ENCODE data around the gene CKB.
"Not testable (repeated sequence)": the region's sequence is repeated elsewhere in the genome, so short reads cannot be mapped to it uniquely, and the experiment has no call there.

CKB gene

DNA sequence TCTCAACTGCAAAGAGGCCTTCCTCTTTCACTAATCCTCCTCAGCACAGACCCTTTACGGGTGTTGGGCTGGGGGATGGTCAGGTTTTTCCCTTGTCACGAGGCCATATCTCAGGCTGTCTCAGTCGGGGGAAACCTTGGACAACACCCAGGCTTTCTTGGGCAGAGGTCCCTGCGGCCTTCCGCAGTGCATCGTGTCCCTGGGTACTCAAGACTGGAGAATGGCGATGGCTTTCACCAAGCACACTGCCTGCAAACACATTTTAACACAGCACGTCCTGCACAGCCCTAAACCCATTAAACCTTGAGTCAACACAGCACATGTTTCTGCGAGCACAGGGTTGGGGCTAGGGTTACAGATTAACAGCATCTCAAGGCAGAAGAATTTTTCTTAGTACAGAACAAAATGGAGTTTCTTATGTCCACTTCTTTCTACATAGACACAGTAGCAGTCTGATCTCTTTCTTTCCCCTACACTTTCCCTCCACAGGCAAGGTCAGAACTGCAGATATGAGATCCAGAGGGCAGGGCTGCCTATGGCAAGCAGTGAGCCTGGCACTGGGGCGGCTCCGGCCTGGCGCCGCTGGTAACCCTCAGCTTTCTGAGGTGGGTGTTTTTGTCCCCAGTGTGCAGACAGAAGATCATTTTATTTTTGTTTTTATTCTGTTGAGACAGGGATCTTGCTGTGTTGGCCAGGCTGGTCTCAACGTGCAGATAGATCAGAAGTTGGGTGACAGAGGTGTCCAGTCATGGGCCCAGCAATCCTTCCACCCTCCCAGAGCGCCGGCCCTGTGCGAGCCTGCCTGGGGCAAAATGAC lies 3.0 kb upstream of the CKB start:
- not testable (repeated sequence) for DNase-seq

DNA sequence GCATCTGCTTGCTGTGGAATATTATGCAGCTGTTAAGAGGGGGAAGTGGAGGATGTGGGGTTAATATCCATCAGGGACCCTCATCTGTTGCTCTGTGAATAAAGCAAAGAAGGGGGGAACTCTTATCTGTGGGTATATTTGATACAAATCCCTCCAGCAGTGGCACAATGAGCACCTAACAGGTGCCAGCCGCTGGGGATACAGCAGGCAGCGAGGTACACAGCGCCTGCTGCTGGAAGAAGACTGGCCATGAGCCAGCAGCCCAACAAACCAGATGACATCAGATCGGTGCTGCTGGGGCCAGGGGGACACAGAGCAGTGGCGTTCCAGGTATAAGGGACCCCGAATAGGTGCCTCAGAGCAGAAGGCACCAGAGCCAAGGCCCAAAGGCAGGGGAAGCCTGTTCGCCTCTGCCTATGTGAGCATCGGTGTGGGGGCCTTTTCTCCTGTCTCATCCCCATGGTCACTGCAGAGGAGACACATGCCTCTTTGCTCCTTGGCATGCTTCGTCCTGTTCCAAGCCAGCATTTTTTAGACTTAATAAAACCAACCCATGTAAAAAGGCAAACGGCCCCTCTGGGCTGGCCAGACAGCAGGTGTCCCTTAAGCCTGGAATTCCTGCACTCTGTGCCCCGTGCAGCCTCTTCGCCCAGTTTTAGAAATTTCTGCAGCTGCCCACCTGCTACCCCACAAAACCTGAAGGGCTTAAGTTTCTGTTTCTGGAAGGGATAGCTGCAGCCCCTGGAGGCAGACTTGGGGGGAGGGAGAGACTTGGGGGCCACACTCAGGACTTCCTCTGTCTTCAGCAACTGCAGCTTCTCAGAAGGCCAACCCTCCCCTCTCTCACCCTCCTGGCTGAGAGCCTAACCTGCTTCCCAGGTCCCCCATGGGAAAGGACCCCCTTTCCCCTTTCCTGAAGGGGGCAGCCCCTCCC lies 1.6 kb upstream of the CKB start:
- no peak for DNase-seq

DNA sequence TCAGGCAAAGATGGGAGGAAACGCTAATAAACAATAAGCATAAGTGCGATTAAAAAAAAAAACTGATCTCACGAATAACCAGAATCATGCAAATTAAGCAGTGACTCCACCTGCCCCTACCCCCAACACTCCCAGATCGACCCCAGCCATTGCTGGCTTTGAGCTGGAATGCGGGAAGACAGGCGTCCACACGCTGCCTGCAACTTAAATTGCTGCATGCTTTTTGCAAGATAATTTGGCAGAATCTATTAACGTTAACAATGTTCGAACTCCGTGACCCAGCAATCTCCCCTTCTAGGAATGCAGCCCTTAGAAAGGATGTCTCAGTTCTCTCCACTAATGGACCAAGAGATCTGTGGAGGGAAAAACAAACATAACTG lies 935 bp upstream of the CKB start:
- DNase-seq = no peak

DNA sequence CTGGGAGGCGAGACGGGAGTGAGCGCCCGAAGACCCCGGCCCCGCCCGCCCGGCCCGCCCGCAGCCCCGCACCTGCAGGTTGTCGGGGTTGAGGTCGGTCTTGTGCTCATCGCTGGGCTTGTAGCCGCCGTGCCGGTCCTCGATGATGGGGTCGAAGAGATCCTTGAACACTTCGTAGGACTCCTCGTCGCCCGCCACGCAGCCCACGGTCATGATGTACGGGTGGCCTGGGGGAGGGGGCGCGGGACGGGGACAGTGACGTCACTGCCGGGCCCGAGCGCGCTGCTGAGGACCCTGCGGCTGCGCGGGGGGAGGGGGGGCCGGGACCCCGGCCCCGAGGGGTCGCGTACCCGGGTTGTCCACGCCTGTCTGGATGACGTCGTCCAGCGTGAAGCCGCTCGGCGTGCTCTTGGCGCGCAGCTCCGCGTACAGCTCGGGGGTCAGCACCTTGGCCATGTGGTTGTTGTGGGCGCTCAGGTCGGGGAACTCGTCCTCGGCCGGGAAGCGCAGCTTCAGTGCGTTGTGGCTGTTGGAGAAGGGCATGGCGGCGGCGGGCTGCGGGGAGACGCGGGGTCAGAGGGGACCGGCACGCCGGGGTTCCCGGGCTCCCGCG lies 573 bp downstream of the CKB start:
- peak; percentile 32 for DNase-seq

DNA sequence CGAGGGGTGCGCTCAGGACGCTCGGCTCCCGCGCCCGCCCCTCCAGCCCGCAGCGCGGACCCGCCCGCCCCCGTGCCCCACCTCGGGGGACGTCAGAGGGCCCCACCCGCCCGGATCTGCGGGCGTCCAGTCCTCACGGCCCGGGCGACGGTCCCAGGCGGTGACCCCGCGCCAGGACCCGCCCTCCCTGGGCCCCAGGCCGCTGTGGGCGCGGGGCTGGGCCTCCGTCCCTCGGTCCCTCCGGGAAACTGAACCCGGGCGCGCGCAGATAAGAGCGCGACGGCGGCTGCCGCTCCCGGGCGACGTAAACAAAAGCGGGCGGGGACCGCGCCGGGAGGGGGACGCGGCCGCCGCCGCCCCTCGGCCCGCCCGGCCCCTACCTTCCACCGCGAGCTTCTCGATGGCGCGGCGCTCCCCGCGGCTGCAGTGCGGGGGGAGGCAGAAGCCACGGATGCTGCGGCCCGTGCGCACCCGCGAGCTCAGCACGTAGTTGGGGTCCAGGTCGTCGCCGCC lies 1.1 kb downstream of the CKB start:
- DNase-seq = no peak

DNA sequence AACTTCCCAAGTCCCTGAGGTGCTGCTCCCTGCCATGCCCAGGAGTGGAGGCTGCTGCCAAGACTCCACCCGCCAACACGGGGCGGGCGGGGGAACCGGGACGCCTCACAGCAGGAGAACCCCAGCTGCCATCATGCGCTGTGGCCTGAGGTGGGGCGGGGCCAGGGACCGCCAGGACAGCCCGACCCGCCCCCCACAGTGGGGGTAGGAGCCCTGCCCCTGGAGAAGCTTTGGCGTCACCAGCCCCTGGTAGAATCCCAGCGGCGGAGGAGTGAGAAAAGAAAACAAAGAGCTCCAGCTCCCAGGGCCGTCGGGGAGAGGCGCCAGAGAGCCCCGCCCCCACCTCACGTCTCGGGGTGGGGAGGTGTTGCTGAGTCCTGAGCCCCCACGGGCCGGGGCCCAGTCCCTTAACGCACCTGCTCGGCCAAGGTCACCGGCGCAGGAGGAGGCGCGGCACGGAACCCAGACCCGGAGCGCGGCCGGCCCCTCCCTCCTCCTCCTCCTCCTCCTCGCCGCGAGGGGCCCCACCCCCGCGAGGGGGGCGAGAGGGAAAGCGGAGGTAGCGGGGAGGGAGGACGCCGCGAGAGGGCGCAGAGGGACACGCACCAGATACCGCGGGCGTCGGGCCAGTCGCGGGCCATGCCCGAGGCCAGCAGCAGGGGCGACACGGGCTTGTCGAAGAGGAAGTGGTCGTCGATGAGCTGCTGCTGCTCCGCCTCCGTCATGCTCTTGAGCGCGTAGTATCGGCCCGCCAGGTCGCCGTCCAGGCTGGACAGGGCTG lies 1.8 kb downstream of the CKB start:
- DNase-seq = peak; percentile 72

DNA sequence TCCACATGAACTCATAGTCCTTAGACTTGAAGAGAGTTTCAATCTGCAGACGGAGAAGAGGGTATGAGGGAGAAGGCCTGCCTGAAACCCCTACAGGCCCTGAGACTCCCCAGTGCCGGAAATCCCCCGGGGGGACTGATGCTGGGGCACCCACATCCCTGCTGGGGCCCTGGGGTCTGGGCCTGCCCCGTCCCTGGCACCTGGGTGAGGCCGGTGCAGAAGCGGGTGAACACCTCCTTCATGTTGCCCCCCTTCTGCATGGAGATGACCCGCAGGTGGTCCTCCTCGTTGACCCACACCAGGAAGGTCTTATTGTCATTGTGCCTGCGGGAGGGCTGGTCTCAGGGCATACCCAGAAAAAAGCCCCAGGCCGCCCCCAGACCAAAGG lies 2.4 kb downstream of the CKB start:
- no peak for DNase-seq

DNA sequence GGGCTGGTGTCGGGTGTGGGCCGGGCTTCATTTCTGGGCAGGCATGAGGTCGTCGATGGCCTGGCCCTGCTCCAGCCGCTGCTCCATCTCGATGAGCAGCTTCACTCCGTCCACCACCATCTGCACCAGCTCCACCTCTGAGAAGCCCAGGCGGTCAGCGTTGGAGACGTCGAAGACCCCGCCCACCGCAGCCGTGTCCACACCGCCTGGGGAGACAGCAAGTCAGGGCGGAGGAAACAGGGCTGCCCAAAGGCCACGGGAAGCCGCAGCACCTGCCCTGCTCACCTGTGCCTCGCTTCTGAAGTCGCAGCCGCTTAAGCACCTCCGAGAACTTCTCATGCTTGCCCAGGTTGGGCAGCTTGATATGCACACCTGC lies 2.8 kb downstream of the CKB start:
- DNase-seq = no peak

DNA sequence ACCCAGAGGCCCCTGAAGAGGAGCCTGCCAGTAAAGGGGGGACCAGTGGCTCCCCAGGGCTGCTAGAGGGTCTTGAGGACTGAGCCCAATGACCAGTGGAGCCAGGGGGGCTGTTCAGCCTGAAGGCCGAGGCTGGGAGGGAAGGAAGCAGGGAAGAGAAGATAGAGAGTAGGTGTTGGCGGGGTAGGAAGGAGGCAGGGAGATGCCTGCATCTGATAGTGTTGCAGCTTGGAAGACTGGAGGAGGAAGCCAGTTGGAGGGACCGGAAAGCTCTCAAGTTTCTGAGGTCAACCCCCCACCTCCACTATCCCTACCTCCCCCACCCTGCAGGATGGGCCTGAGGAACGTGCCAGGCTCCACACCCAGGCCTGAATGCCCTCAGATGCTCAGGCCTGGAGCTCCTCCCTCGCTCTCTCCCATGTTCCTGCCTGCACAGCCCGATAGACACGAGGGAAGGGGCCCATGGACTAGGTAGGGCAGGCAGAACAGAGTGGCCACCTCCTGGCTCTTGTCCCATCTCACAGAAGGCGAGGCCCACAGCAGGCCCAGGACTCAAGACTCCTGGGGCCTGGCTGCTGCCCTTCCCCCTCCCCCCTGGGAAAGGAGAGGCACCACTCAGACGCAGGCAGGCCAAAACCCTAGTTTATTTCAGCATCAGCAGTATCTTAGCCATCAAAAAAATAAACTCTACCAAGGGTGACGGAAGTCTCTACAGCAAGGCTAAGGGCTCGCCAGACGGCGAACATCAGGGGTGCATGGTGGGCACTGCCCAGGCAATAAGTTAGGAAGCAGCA lies 3.4 kb downstream of the CKB start:
- peak; percentile 45 for DNase-seq

DNA sequence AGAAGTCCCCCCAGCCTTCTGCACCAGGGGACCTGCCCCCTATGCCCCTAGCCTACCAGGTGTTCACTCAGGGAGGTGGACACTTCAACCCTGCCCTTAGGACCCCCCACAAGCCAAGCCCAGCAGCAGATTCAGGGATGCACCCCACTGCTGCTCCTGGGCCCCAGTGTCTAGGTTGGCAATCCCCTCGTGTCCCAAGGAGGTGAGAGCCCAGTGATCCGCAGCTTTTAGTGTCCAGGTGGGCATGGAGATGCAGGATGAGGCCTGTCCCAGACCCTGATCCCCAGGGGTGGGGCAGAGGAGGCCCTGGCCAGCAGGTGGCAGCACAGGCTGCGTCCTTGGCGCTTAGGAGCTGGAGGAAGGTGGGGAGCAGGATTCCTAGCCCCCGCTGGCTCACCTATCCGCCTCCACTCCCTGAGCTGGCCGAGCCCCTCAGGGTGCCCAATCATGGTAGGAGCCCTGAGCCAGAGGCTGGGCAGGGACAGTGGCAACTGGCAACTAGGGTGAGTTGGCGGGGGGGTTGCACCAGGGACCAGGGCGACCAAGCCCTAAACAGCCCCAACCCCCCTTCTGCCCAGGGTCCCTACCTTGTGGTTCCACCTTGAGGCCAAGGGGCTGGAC lies 4.1 kb downstream of the CKB start:
- peak; percentile 53 for DNase-seq

DNA sequence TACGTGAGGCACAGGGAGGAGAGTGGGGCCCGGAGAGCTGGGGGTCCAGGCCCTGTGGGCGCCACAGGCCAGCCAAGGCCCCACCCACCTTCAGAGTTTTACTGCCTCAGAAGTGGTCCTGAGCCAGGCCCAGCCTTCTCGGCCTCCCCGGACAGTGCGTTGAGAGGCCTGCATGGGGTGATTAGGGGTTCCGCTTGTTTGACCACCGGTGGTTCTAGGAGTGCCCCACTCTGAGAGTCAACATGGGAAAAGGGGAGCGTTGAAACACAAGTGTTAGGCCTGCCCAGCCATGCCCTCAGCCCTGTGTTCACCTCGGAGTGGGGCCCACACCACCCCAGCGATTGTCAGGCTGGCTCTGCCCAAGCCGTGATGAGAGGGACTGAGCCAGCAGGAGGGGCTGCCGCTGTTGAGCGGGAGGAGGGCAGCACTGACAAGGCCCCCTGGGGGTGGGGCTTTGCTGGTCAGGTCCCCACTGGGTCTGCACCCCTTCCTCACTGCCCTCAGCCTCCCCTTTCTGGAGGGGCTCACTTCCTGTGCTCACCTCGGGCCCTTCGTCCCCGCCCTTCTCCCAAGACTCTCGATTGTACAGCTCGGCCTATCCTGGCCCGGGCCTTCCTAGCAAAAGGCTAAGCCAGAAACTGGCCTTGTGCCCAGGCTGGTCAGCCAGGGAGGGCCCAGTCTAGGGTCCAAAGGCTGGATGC lies 4.8 kb downstream of the CKB start:
- peak; percentile 13 for DNase-seq

DNA sequence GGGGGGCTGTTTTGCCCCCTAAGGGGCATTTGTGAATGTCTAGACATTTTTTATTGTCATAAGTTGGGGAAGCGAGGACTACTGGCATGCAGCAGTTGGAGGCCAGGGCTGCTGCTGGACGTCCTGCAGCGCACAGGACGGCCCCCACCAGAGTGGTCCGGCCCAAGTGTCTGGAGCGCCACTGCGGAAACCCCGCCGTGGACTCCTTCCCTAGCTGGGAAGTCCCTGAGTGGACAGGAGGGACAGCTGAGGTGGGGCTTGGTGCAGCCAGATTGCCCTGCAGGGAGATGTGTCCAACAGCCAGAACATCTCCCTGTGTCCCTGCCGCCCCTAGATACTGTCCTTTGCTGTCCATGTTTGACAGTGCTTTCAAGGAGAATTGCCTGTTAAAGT lies 5.5 kb downstream of the CKB start:
- DNase-seq = no peak

DNA sequence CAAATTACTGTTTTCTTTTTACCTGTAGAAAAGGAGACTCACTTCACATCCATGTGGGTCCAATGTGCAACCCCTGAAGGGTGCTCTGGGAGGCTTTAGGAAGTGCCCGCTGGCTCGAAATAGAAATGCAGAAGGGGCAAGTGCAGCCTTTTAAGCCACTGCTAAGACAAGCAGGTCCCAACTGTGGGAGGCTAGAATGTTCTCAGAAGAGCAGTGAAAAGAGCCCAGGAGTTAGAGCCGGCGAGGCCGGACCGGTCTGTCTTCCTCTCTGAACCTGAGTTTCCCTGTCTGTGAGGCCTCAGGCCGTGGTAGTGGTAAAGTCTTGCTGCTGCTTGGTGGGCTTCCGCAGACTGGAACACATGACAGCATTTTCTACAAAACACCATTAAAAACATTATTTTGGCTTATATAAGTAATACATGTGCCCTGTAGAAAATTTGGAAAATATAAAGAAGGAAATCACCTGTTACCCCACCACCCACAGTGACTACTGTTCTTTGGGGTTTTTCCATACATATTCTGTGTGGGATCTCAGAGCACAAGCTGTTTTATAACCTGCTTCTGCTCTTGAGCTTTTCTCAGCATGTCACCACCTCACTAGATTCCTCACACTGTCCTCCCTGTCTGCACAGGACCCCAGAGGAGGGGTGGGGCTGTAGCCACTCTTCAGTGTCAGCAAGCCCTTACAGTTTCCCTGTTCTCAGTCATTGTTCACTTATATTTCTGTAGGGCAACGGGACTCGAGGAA lies 6.0 kb downstream of the CKB start:
- no peak for DNase-seq

DNA sequence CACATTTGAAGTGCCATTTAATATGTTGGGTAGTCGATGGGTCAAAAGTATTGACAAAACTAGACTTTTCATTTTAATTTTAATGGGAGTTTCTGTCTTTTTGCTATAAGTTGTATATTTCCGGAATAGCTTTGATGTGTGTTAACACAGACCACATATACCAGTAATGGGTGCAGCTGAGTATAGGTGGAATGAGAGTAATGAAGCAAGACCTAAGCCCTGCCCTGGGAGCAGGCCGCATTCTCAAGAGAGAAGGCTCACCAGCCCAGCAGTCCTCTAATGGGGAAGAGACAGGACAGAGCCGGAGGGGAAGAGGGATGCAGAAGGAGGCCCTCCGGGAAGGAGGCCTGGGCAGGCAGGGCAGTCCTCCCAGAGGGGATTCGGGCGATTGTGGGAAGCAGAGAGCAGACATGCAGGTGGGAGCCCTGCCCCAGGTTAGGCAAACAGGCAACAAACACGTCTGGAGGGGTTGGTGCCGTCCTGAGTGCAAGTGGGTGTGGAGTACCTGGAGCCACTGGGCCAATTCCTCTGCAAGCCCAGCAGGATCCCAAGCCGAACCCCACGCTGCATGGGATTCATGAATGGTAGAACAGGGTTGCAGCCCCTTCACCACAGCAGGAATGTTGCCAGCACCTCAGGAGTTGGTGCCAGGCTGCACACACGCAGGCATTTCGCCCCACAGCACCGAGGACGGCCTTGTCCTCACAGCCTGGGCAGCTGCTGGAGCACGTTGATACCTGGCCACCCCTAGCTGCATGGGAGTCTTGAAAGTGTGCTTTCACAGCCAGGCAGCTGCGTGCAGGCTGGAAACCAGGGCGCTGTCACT lies 7.8 kb downstream of the CKB start:
- no peak for DNase-seq

DNA sequence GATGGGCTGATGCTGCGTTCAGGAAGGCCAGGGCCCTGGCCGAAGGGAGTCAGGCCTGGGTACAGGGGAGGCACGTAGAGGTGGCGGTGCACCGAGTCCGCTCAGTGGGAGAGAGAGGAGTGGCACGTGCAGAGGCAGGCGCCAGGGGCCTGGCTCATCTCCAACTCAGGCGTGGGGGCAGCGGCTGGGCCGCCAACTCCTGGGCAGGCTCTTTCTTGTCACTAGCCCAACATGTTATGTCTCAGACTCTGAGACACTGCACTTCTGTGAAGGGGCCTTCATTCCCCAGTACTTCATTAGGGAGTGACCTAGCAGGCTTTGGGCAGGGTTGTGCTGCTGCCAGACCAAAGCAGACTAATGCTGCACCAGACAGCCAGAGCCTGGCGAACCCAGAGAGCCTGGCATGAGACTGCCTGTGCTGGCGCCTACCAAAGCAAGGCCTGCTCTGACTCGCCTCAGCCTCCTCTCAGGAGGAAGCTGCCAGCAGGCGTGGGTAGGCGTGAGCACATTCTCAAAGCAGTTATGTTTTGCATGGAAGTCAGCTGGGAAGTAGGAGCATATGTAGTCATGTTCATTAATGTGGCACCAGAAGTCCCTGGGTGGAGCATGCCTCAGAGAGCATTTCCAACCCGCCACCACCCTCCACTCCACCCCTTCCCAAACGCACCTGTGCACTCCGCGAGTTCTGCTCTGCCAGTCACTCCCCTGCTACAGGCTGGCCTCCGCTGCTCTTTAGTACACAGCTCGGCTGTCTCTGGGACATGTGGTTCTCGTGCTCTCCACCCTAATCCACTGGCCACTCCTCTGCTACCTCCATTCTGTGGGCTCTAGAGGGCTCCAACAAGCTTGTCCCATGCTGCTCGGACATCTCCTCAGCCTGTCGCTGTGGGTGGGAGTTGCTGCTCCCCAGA lies 9.7 kb downstream of the CKB start:
- peak; percentile 50 for DNase-seq

DNA sequence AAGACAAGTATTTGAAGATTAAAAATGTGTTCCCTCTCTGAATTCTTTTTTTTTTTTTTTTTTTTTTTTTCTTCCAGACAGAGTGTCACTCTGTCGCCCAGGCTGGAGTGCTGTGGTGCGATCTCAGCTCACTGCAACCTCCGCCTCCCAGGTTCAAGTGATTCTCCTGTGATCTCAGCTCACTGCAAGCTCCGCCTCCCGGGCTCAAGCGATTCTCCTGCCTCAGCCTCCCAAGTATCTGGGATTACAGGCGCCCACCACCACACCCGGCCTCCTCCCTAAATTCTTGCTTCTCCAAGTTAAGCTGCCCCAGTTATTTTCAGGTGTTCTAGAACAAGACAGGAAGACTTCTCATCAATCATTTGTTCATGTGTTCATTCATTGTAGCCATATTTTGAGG lies 10.4 kb downstream of the CKB start:
- DNase-seq = not testable (repeated sequence)

DNA sequence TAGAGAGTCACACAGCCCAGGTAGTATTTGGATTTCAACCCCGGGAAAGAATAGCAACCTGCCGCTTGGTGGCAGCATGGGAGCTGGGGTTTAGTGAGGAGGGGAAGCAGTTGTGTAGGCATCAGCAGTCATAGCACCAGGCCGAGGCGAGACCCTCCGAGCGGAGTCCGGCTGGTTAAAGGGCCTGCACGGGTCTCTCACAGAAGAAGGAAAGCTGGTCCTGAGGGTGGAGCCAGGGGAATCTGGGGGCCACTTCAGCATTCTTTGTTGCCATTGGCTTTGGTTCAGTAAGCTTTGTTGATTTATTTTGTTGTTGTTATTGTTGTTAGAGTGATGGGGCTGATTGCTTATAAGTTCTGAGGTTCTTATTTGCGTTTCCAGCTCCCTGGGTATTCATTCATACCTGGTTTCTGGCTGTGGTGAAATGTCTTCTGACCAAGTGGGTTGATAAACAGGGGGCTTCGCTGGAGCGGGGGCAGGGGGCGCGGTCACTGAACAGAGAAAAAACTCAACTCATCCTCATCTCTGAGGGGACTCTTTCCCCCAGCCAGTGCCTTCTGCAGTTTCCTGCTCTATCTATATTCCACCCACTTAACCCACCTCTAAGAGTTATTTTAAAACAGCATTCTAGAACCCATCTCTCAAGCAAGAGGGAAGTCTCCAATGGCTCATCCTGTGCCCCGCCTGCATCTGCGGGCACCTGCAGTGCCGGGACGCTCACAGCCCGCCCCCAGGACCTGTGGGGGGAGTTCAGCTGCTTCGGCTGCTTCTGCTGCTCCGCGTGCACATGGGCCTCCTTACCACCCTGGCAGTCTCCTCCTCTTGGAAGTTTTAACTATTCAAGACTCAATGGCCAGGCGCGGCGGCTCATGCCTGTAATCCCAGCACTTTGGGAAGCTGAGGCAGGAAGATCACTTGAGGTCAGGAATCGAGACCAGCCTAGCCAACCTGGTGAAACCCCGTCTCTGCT lies 11.6 kb downstream of the CKB start:
- no peak for DNase-seq
